IPS-18a (cell line): Measurements from ENCODE around the gene GPR37.

Experiments used
- H3K27ac ChIP-seq: one replicate; pipeline ENCODE4 v1.5.1; 2013; ENCODE audit warnings: low read length
- H3K27me3 ChIP-seq: one replicate; pipeline ENCODE4 v1.6.1; 2013; ENCODE audit warnings: mild to moderate bottlenecking, low read length; ENCODE audit not compliant: control insufficient read depth, insufficient read depth
- H3K36me3 ChIP-seq: one replicate; pipeline ENCODE4 v1.6.1; 2013; ENCODE audit warnings: low read depth, low read length; ENCODE audit not compliant: control insufficient read depth
- H3K4me1 ChIP-seq: one replicate; pipeline ENCODE4 v1.6.1; 2013; ENCODE audit warnings: low read depth, low read length; ENCODE audit not compliant: control insufficient read depth
- H3K4me3 ChIP-seq: one replicate; pipeline ENCODE4 v1.5.1; 2013; ENCODE audit warnings: low read length
- H3K9ac ChIP-seq: one replicate; pipeline ENCODE4 v1.6.1; 2013; ENCODE audit warnings: mild to moderate bottlenecking, low read length, moderate library complexity
- H3K9me3 ChIP-seq: one replicate; pipeline ENCODE4 v1.6.1; 2013; ENCODE audit warnings: low read depth, low read length; ENCODE audit not compliant: control insufficient read depth

The GPR37 gene

DNA sequence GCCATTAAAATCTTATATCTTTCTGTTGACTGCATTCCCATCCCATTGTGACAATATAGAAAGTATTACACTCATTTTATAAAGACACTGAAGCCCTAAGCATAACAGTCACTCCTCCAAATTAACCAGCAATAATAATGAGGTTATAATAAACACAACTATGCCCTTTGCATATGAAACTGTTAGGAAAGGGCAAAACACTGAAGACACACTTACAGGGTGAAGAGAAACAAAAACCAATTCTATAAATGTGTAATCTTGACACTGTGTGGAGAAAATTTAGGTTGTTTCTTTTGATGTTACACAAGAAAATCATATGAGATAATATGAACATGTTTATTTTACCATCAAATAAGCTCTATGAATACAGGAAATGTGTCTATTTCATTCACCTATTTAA, 14.0 kb upstream of the GPR37 start:
- no peaks in the 10 kb centered on the region for H3K27me3 ChIP-seq
- no peaks in the 10 kb centered on the region for H3K9me3 ChIP-seq
- H3K27ac ChIP-seq, result no peak overlapping the region
- H3K36me3 ChIP-seq, result no peaks in the 10 kb centered on the region
- H3K4me3 ChIP-seq, result no peak overlapping the region
- peaks cover 15% of the 10 kb centered on the region for H3K4me1 ChIP-seq
- no peak overlapping the region for H3K9ac ChIP-seq

GRCh38 chr7:124779194-124779593, 13.6 kb upstream of the GPR37 start:
- H3K9me3 ChIP-seq, result no peaks in the 10 kb centered on the region
- H3K9ac ChIP-seq, result no peak overlapping the region
- H3K4me3 ChIP-seq, result no peak overlapping the region
- no peaks in the 10 kb centered on the region for H3K36me3 ChIP-seq
- peaks cover 15% of the 10 kb centered on the region for H3K4me1 ChIP-seq
- H3K27me3 ChIP-seq, result no peaks in the 10 kb centered on the region
- H3K27ac ChIP-seq, result no peak overlapping the region

DNA sequence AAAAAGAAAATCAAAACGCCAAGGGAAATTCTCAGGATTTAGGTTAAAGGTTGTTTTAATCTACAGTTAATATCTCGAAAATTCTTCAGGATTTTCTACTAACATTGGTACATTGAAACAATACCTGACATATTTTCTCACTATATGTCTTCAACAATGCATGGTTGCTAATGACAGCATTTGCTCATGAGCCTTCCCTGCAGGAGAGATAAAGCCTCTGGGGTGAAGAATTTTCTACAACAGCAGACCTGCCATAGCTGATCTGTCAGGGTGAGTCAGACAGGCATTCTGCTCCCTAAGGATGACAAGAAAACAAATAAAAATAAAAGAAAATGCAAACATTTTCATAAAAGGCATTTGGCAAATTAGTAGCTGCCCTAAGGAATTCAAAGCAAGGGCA, 11.7 kb upstream of the GPR37 start:
- Histone ChIP-seq H3K4me1 (peaks cover 7% of the 10 kb centered on the region), H3K9ac (no peak overlapping the region), H3K36me3 (no peaks in the 10 kb centered on the region), H3K9me3 (no peaks in the 10 kb centered on the region), H3K27me3 (no peaks in the 10 kb centered on the region), H3K27ac (no peak overlapping the region), H3K4me3 (no peak overlapping the region)

DNA sequence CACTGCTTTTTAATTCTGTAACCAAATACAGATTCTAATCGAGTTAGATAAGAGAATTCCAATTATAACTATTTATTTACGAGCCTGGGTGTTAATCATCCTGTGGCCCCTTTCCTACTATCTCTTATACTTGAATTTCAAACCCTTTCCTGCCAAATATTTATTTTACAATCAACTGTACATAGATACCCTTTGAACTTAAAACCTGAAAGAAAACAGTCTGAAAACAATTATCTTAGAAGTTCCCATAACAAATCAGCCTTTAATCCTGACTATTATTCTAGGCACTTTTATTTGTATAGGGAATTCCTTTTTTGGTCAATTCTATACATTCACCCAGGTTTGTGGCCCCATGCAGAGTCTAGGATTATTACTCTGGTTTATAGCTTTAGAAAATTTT, 10.6 kb upstream of the GPR37 start:
- no peaks in the 10 kb centered on the region for H3K36me3 ChIP-seq
- no peak overlapping the region for H3K4me3 ChIP-seq
- no peak overlapping the region for H3K27ac ChIP-seq
- H3K4me1 ChIP-seq, result no peaks in the 10 kb centered on the region
- no peak overlapping the region for H3K9ac ChIP-seq
- no peaks in the 10 kb centered on the region for H3K27me3 ChIP-seq
- H3K9me3 ChIP-seq, result no peaks in the 10 kb centered on the region

- no peaks in the 10 kb centered on the region for H3K36me3 ChIP-seq
- no peak overlapping the region for H3K4me3 ChIP-seq
- H3K9ac ChIP-seq, result no peak overlapping the region
- H3K4me1 ChIP-seq, result peaks cover 3% of the 10 kb centered on the region
- no peaks in the 10 kb centered on the region for H3K9me3 ChIP-seq
- H3K27ac ChIP-seq, result no peak overlapping the region
- no peaks in the 10 kb centered on the region for H3K27me3 ChIP-seq
Observed at GRCh38 chr7:124775422-124775821, 9.8 kb upstream of the GPR37 start.

GRCh38 chr7:124773938-124774337, 8.3 kb upstream of the GPR37 start:
- H3K9me3 ChIP-seq, result no peaks in the 10 kb centered on the region
- peaks cover 4% of the 10 kb centered on the region for H3K4me1 ChIP-seq
- no peaks in the 10 kb centered on the region for H3K27me3 ChIP-seq
- H3K36me3 ChIP-seq, result no peaks in the 10 kb centered on the region
- no peak overlapping the region for H3K4me3 ChIP-seq
- H3K9ac ChIP-seq, result no peak overlapping the region
- H3K27ac ChIP-seq, result no peak overlapping the region

GRCh38 chr7:124773339-124773738, 7.7 kb upstream of the GPR37 start:
- H3K9me3 ChIP-seq, result no peaks in the 10 kb centered on the region

DNA sequence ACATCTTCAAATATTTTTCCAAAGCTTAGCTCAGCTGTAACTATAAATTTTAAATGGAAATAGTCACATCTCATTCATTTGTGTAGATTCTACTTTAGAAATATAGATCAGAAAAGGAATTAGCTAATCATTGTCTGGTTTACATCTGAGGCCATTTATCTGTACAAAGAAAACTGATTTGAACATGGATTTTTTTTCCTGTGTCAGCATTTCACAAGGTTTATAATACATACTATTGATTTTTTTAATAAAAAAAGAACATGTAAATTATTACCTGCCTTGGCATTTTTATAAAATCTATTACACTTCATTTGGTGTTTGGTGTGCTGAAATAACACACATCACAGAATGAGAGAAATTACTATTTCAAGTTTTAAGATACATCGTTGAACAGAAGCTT, 3.5 kb upstream of the GPR37 start:
- Histone ChIP-seq H3K4me3 (no peak overlapping the region), H3K27me3 (peaks cover 12% of the 10 kb centered on the region), H3K9ac (no peak overlapping the region), H3K27ac (no peak overlapping the region), H3K9me3 (no peaks in the 10 kb centered on the region), H3K36me3 (no peaks in the 10 kb centered on the region), H3K4me1 (peaks cover 4% of the 10 kb centered on the region)

More at GRCh38 chr7:124773339-124773738, 7.7 kb upstream of the GPR37 start:
- no peak overlapping the region for H3K27ac ChIP-seq
- H3K4me3 ChIP-seq, result no peak overlapping the region
- H3K27me3 ChIP-seq, result no peaks in the 10 kb centered on the region
- no peaks in the 10 kb centered on the region for H3K36me3 ChIP-seq
- peaks cover 4% of the 10 kb centered on the region for H3K4me1 ChIP-seq
- no peak overlapping the region for H3K9ac ChIP-seq

DNA sequence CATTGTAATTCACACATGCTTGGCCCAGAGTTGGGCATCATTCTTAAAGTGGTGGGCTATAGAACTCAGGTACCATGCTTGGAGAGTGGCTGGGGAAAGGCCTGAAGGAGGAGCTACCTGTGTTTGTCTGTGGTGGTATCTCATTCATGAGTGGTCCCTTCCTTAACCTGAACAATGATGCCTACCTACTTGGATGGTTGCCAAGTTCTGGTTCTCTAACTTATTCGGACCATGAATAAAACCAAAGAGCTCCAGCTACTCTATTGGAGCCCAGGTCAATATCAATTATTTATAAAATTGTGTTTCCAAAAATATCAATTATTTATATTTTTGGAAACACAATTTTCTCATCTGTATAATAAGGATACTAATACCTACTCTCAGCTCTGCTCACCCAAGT, 2.9 kb upstream of the GPR37 start:
- H3K27me3 ChIP-seq, result peaks cover 18% of the 10 kb centered on the region
- no peaks in the 10 kb centered on the region for H3K9me3 ChIP-seq
- H3K27ac ChIP-seq, result no peak overlapping the region
- H3K4me3 ChIP-seq, result no peak overlapping the region
- no peaks in the 10 kb centered on the region for H3K36me3 ChIP-seq
- no peak overlapping the region for H3K9ac ChIP-seq
- H3K4me1 ChIP-seq, result peaks cover 4% of the 10 kb centered on the region

DNA sequence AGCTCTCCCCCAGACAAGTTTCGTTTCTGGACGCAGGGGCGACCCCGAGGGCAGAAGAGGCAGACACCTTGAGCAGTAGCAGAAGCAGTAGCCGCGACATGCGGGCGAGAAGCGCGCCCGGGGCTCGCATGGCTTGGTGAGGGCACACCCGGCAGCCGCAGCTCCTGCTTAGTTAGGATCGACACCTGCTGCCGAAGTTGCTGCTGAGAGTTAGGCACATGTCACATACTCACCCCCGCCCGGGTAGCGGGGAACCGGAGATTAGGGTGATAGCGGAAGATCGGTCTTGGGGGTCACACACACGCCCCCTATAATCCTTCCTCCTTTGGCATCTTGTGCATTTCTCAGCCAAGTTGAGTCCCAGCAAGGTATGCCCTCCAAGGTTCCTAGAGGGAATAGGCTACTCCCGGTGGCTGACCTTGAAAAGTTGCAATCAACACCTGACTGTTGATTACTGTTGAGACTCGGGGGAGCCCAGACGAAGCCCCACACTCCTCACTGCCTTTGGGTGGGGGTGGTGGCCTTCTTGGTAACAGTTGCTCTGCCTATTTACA, 668 bp downstream of the GPR37 start:
- H3K4me3 ChIP-seq, result peak overlapping the region; percentile 69
- H3K36me3 ChIP-seq, result no peaks in the 10 kb centered on the region
- H3K27ac ChIP-seq, result no peak overlapping the region
- H3K4me1 ChIP-seq, result peaks cover 4% of the 10 kb centered on the region
- peak overlapping the region; percentile 8 for H3K9ac ChIP-seq
- H3K27me3 ChIP-seq, result peaks cover 30% of the 10 kb centered on the region
- no peaks in the 10 kb centered on the region for H3K9me3 ChIP-seq

GRCh38 chr7:124764051-124764846, 1.3 kb downstream of the GPR37 start:
- H3K9me3 ChIP-seq, result no peaks in the 10 kb centered on the region
- peaks cover 4% of the 10 kb centered on the region for H3K4me1 ChIP-seq
- peaks cover 30% of the 10 kb centered on the region for H3K27me3 ChIP-seq
- H3K9ac ChIP-seq, result no peak overlapping the region
- no peak overlapping the region for H3K27ac ChIP-seq
- peak overlapping the region; percentile 69 for H3K4me3 ChIP-seq
- H3K36me3 ChIP-seq, result no peaks in the 10 kb centered on the region

GRCh38 chr7:124762611-124763143, 2.9 kb downstream of the GPR37 start:
- Histone ChIP-seq H3K4me3 (peak overlapping the region; percentile 69), H3K36me3 (no peaks in the 10 kb centered on the region), H3K4me1 (peaks cover 4% of the 10 kb centered on the region), H3K9me3 (no peaks in the 10 kb centered on the region), H3K27ac (no peak overlapping the region), H3K27me3 (peaks cover 30% of the 10 kb centered on the region), H3K9ac (no peak overlapping the region)
